Tibial nerve (tissue), 4 donors: ENCODE results near the gene HOXB5. TPM values are rescaled to one million over a fixed set of nuclear protein-coding genes. Genes with fewer than 3 reads are reported as not detected.
A peak's percentile ranks its signal among the peaks of the same experiment; 100 is the strongest.

Source experiments
- DNase-seq, 2 donors: peaks; one replicate each; pipeline ENCODE4 v3.0.0-alpha.2; 2019; ENCODE audit warnings: low spot score in 2 of 2
- H3K27ac ChIP-seq, 4 donors: fragments of 200-600 bp; sonication (generic) in 3 of 4; one replicate each; pipeline ENCODE4 v1.5.1; 2017 to 2019; ENCODE audit warnings: mild to moderate bottlenecking in 1 of 4
- H3K27me3 ChIP-seq, 2 donors: fragments of 200-600 bp; sonication (generic) in 1 of 2; one replicate each; pipeline versions ENCODE4 v1.5.1 to v1.6.0; 2017 to 2019
- H3K36me3 ChIP-seq, 3 donors: fragments of 200-600 bp; sonication (generic); one replicate each; pipeline ENCODE4 v1.5.1; 2018 to 2019
- H3K4me1 ChIP-seq, 4 donors: fragments of 200-600 bp; sonication (generic) in 3 of 4; one replicate each; pipeline ENCODE4 v1.5.1; 2017 to 2019
- H3K4me3 ChIP-seq, 4 donors: fragments of 200-600 bp; sonication (generic) in 3 of 4; one replicate each; pipeline ENCODE4 v1.5.1; 2017 to 2019; ENCODE audit warnings: mild to moderate bottlenecking in 1 of 4, moderate library complexity in 1 of 4
- H3K9me3 ChIP-seq, 4 donors: fragments of 200-600 bp; sonication (generic) in 3 of 4; one replicate each; pipeline ENCODE4 v1.5.1; 2017 to 2019
- EP300 ChIP-seq, 2 donors: sonication (generic); formaldehyde crosslinking; IDR thresholded peaks; one replicate each; pipeline ENCODE4 v1.6.1; 2017; ENCODE audit warnings: antibody characterized with exemption in 2 of 2, mild to moderate bottlenecking in 1 of 2
- POLR2A ChIP-seq, 2 donors: fragments of 450-650 bp; IDR thresholded peaks; one replicate each; pipeline ENCODE4 v1.6.1; 2017; ENCODE audit warnings: antibody characterized with exemption in 2 of 2, mild to moderate bottlenecking in 2 of 2, moderate library complexity in 2 of 2
- WGBS, 2 donors: methylation state at CpG; one replicate each; pipeline ENCODE4 v1.1.5; 2018; 5-methylcytosine and 5-hydroxymethylcytosine counted together
- total RNA-seq, 4 donors: library from RNA; depleted of rRNA; stranded (reverse); fragments of >200 nt; gene quantifications; one replicate each; pipeline ENCODE4 v1.1.0, GENCODE V29; 2016
- TF ChIP-seq, protein P1 (sequence below), 5 experiments: fragments of 200-600 bp in 3 of 5; fragments of 450-650 bp in 2 of 5; sonication (generic) in 3 of 5; IDR thresholded peaks; one replicate each; pipeline ENCODE4 v1.5.1; 2016 to 2019; ENCODE audit warnings: antibody characterized with exemption in 5 of 5, mild to moderate bottlenecking in 3 of 5, moderate library complexity in 2 of 5

HOXB5 gene
- total RNA-seq, 4 donors from 2014 or later = 1.6 to 1.8 TPM; not detected in 2

DNA sequence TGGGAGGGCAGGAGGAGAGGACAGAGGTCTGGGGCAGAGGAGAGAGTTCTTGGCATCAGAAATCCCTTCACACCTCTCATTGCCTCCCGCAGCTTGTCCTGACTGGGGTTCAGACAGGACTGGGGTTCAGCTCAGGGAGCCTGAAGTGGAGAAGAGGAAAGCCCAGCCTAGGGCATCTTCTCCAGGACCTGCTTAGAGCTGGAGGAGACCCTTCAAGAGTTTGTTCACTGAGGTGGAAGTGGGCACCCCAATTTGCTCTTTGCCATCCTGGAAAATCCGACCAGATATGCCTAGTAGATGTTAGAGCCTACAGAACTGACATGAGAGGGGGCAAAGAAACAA, 5.5 kb downstream of the HOXB5 start:
- peak overlapping the region in 2 of 4 donors; percentile 15 to 38 for H3K27ac ChIP-seq
- no peaks in the 10 kb centered on the region for H3K9me3 ChIP-seq
- DNase-seq = no peak
- H3K4me3 ChIP-seq = no peak overlapping the region
- H3K36me3 ChIP-seq = no peaks in the 10 kb centered on the region
- 44 to 69% methylated on average over 2 of the region's 2 CpGs for WGBS, 2 donors
- peaks cover 0 to 47% (median 9%) of the 10 kb centered on the region in 4 donors for H3K4me1 ChIP-seq
- H3K27me3 ChIP-seq = peaks cover 0 to 100% of the 10 kb centered on the region in 2 donors
- TF ChIP-seq, protein P1, sequence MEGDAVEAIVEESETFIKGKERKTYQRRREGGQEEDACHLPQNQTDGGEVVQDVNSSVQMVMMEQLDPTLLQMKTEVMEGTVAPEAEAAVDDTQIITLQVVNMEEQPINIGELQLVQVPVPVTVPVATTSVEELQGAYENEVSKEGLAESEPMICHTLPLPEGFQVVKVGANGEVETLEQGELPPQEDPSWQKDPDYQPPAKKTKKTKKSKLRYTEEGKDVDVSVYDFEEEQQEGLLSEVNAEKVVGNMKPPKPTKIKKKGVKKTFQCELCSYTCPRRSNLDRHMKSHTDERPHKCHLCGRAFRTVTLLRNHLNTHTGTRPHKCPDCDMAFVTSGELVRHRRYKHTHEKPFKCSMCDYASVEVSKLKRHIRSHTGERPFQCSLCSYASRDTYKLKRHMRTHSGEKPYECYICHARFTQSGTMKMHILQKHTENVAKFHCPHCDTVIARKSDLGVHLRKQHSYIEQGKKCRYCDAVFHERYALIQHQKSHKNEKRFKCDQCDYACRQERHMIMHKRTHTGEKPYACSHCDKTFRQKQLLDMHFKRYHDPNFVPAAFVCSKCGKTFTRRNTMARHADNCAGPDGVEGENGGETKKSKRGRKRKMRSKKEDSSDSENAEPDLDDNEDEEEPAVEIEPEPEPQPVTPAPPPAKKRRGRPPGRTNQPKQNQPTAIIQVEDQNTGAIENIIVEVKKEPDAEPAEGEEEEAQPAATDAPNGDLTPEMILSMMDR (IDR thresholded peaks at IDR 0.05) = no peak
- TF ChIP-seq POLR2A (IDR thresholded peaks at IDR 0.05) (no peak), EP300 (IDR thresholded peaks at IDR 0.05) (no peak)

DNA sequence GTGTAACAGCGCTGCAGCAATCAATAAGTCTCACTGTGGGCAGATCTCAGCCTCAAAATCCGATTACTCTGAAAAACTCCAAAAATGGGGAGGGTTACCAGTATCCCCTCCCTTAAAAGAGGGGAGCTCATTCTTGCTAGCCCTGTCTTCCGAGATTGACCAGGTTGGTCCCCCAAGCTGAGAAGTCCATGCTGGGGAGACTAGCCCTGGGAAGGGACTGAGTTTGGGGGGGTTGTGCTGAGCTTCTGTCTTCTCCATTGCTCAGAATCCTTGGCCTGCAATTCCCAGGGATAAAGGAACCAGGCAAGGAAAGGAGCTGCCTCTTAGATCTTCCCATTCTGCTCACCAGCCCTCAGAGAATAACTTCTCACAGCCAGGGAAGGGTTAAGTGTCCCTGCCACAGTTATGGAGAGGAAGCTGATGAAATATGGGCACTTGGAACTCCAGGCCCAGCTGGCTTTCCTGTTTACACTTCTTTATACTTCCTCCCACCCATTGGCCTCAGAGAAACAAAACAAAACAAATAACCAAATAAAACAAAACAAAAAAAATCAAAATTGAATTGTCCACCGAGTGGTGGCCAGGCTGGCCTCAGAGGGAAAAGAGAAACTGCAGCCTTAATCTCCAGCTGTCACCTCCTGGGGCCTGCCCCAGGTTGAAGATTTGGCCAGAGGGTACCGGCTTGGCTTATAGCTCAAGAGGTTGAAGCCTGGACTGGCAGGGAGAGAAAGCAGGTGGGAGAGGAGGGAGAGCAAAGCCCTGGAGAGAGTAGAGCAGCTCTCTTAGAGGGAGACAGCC, 6.1 kb downstream of the HOXB5 start:
- DNase-seq = no peak
- H3K4me3 ChIP-seq = no peak overlapping the region

DNA sequence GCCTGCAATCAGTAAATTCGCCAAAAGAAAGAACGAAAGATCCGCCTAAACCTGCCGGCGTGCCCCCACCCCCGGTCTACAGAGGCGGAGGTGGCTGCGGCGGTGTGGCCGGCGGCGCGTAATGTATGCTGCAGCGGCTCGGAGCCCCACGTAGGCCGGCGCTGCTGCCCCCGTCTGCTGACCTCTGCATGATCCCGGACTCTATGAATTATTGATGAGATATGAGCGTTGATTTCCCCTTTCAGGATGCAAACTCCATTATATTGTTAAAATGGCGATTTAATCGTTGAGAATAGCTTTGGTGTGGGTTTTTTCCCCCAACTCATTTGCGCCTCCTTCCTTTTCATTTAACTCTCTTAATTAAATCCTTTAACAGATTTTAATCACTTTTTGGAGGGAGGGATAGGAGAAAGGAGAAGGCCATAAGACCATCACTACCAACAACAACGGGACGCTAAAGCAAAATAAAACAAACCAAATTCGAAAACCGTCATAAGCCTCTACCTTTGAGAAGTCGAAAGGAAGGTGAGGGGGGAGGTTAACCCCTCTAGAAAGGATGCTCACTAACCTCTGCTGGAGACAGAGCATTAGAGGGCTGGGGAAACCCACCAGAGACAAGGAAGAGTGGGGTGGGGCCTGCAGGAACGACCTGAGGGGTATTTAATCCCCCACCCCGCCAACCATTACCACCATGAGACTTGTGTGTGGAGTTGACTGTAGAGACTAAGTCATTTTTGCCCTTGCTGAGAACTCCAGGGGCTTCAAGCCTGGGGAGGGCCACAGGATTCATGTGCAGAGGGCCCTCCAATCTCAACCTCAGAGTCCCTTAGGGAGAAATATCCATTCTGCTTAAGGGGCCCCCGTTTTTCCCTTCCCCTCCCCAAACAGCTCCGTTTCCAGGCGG, 7.0 kb downstream of the HOXB5 start:
- WGBS, 2 donors = 18 to 20% methylated on average over 34 of the region's 34 CpGs
- DNase-seq = no peak
- Histone ChIP-seq H3K36me3 (no peaks in the 10 kb centered on the region), H3K4me1 (peaks cover 0 to 50% (median 9%) of the 10 kb centered on the region in 4 donors), H3K27ac (peak overlapping the region in 3 of 4 donors; percentile 64 to 87 (median 73)), H3K4me3 (peak overlapping the region; percentile 43 to 63 (median 48)), H3K9me3 (no peaks in the 10 kb centered on the region), H3K27me3 (peaks cover 0 to 100% of the 10 kb centered on the region in 2 donors)
- TF ChIP-seq, protein P1 (IDR thresholded peaks at IDR 0.05) = no peak
- no peak for TF ChIP-seq EP300 (IDR thresholded peaks at IDR 0.05)
- no peak for TF ChIP-seq POLR2A (IDR thresholded peaks at IDR 0.05)

More for the DNA sequence above, 6.1 kb downstream of the HOXB5 start:
- TF ChIP-seq POLR2A (IDR thresholded peaks at IDR 0.05) = no peak
- TF ChIP-seq, protein P1 (IDR thresholded peaks at IDR 0.05) = no peak
- no peak for TF ChIP-seq EP300 (IDR thresholded peaks at IDR 0.05)
- Histone ChIP-seq H3K27ac (peak overlapping the region in 2 of 4 donors; percentile 36 to 38), H3K27me3 (peaks cover 0 to 100% of the 10 kb centered on the region in 2 donors), H3K9me3 (no peaks in the 10 kb centered on the region), H3K4me1 (peaks cover 0 to 47% (median 9%) of the 10 kb centered on the region in 4 donors), H3K36me3 (no peaks in the 10 kb centered on the region)
- WGBS, 2 donors = 45 to 51% methylated on average over 5 of the region's 5 CpGs

DNA sequence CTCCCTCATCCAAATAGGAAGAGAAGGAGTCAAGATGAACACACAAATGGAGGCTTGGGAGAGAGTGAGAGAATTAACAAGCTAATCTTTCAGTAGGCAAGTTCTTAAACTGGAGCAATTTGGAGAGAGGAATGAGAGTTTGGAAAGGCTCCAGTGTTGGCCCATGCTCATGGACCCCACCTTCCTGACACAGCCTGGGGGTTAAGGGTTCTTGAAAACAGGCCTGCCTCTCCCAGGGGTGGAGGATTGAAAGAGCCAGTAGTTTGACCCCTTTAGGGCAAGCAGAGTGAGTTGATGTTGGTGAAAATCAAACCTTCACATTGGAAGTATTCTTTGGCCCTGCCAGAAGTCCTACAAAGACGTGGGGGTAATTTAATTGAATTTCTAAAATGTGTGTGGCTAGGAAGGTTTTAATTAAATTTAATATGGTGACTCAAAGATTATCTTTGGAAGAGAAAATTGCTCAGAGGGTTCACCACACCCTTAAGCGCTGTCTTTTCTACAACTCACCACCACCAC, 9.3 kb downstream of the HOXB5 start:
- H3K27me3 ChIP-seq = peaks cover 0 to 100% of the 10 kb centered on the region in 2 donors
- WGBS, 2 donors = 44 to 55% methylated on average over 2 of the region's 2 CpGs

More for the DNA sequence above, 9.3 kb downstream of the HOXB5 start:
- H3K36me3 ChIP-seq = no peaks in the 10 kb centered on the region
- H3K27ac ChIP-seq = peak overlapping the region in 1 of 4 donors; percentile 72
- H3K4me3 ChIP-seq = no peak overlapping the region
- no peaks in the 10 kb centered on the region for H3K9me3 ChIP-seq
- DNase-seq = no peak
- TF ChIP-seq, protein P1 (IDR thresholded peaks at IDR 0.05) = no peak
- TF ChIP-seq POLR2A (IDR thresholded peaks at IDR 0.05) (no peak), EP300 (IDR thresholded peaks at IDR 0.05) (no peak)
- H3K4me1 ChIP-seq = peaks cover 0 to 51% (median 13%) of the 10 kb centered on the region in 4 donors
